GM21367 (cell line): Measurements from ENCODE around the gene NAT10.

ENCODE experiments used
- ATAC-seq: cut with Tn5 transposase; IDR thresholded peaks from one replicate; pipeline ENCODE4 v1.9.1; 2021; ENCODE audit not compliant: unreplicated experiment

NAT10 gene

DNA sequence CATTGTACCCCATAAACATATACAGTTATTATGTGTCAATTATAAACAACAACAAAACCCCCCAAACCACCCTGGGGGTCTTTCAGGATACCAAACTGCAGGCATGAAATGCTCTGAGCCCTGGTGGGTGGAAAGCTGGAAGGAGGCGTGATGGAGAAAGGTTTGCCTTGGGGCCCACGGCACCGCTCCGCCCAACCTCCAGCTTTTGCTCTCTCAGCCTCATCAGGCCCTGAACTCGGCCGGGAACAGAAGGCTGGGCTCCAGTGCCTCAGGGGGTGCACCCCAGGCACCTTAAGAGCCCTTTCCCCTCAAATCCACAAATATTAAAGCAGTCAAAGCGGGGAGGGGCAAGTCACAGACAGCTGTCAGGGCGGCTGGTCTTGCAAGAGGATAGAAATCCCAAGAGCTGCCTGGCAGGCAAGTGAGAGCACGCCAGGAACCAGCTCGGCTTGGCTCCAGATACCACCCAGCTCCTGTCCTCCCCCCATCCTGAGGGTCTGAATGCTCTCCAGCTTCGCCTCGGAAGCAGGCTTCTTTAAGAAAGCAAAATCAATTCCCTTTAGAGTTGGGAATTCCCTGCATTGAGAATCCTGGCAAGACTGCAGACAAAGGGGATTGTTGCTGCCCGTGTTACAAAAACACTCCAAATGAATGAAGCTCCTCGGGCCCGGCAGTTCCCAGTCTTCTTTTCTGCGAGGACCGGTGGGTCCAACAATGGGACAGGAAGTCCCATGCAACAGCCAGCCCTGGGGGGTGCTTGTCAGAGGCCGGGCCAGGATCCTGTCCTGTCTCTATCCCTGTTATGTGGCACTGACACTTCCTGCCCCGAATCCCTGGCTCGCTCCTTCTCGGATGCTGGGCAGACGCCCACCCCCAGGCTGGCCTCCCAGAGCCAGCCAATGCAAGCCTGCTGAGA lies 80.8 kb downstream of the NAT10 start:
- no peak for ATAC-seq

DNA sequence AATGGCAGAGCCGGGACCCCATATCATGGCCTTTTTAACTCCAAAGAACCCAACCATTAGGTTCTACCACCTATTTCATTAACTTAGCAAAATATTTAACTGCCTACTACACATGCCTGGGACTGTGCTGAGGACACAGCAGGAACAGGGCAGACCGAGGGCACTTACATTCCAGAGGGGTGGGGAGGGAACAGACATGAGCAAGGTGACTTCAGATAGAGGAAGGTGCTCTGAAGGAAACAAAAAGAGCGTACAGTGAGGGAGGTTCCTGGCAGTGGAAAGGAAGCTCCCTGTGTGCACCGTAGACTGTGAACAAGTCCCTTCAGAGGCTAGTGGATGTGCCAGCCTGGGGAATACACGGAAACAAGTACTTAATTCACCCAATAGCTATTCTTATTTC lies 82.8 kb downstream of the NAT10 start:
- ATAC-seq, result no peak

DNA sequence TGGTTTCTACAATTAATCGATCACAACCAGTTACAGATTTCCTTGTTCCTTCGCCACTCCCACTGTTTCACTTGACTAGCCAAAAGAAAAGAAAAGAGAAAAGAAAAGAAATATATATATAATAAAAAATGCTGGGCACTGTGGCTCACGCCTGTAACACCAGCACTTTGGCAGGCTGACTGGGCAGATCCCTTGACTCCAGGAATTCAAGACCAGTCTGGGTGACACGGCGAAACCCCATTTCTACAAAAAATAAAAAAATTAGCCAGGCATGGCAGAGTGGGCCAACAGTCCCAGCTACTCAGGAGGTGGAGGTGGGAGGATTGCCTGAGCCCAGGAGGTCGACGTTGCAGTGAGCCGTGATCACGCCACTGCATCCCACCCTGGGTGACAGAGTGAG lies 83.8 kb downstream of the NAT10 start:
- ATAC-seq, result no peak

DNA sequence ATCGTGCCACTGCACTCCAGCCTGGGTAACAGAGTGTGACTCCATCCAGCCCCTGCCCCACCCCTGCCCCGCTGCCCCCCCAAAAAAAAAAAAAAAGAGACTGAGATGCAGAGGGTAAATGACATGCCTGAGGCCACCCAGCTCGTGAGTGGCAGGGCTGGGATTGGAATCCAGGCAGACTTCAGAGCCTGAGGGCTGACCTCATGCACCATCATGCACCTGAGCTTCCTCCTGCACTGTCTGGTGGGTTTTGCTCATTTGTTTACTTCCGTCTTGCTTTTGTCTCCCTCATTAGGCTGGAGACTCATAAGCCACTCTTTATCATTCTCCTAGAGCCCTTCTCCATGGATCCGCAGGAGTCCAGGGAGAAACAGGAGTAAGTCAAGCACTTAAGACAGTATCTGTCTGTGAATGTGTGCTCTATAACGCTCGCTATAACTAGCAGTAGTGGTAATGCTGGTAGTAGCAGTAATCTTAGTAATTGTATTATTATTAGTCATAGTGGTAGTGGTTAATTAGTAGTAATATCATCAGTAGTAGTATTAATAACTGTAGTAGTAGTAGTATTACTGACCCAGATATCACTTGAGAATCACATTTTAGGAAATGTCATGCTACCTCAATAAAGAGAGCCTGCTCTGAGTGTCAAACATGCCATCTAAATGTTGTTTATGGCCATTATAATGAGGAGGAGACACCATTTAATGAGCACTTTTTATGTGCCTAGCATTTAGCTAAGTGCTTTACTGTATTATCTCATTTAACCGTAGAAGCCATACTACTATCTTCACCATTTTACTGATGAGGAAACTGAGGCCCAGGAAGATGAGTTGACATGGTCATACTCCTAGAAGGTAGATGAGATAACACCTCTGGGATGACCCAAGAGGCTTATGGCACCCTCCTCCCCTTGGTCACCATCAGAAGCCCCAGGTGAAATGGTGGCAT lies 85.0 kb downstream of the NAT10 start:
- no peak for ATAC-seq

DNA sequence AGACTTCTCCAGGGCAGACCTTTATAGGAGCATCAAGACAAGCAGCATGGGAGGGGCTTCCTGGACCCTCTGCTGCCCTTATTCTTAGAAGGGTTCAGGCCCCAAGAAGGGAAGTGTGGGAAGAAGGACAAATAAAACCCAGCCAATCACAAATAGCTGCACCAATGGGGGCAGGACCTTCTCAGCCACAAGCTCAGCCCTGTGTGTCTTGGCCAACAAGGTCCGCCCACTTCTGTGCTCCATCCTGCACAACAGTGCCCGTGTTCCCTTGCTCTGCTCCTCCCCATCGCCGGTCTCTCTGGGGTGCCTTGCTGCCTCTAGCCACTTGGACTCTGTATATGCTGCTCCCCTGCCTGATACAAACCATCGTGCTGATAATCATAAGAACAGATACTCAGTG lies 86.1 kb downstream of the NAT10 start:
- ATAC-seq, result no peak

DNA sequence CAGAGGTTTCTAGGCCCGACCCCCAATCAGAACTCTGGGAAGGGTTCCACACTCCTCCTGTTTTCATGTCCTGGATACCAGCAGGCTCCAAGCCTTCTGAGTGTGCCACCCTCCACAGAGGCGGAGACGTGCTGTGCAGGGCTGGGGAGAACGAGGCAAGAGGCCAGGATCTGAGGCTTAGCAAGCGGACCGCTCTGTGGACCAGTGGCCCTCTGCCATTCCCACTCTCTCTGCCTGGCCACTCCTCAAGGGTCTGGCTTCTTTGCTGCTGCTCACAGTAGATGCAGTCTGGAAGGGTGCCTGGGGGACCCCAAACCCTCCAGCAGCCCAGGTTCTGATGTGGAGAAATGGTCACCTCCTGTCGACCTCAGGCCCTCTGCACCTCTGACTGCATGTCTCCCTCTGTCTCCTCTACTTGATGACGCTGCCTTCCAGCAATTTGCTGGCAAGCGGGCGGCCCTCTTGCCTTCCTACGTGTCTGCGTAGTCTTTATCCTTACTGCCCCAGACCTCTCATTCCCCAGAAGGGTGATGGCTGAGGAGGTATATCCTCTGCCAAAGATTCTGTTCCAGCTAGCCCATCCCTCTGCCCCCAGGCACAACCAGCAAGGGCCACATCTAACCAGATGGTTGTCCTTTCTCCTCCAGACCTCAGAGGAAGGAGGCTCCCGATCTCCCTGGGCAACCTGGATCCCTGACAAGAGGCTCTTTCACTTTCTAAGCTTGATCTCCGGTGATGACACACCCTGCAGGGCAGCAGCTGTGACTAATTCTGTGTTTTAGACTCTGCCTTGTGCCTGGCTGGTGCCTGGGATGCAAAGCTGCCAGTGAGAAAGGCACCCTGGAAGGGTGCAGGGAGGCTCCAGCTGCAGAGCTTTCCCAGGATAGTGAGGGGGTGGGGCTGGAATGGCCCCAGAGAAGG lies 87.3 kb downstream of the NAT10 start:
- ATAC-seq, result no peak

DNA sequence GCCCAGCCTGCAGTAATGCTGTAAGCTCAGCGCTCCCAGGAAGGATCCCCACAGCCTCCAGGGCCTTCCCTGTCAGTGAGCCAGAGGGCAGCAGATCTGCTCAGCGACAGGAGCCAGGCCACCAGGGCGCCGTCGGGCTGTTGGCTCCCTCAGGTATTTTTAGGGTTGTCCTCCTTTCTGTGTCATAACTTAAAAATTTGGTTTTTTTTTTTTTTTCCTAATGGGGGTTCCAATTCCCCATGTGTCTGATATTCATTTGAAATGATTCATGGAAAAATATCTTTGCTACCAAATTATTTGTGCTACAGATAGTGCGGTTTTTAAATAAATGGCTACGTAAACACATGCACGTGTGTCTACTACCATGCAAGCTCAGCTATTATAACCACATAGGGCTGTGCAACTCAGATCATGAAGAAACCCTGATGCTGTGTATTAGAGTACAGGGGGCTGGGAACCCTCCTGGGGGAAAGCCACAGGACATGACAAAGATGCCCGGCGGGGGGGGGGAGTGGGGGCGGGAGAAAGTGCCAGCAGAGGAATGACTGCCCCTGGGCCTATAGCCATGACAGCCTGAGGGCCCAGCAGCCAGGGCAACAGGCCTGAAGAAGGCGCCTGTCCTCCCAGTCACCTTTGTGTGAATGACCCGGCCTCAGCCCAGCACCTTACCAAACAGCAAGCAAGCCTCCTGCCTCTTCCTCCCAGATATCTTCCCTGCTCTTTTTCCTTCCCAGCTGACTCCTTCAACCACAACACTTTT lies 89.3 kb downstream of the NAT10 start:
- no peak for ATAC-seq
